ENCODE measurements around the gene SYCE3. TPM values are rescaled to one million over a fixed set of nuclear protein-coding genes. Genes with fewer than 3 reads are reported as not detected.
A peak's percentile ranks its signal among the peaks of the same experiment; 100 is the strongest.

SYCE3 gene
- total RNA-seq, 1 donor from 2014 or later = not detected

- DNase-seq (ENCODE audit: extremely low spot score, unreplicated experiment) = no peak
- peak overlapping the region; percentile 84 for H3K4me3 Mint-ChIP-seq
- TF ChIP-seq CTCF (conservative IDR thresholded peaks at IDR 0.05) = no peak
- peaks cover 14% of the 10 kb centered on the region for H3K4me1 Mint-ChIP-seq (ENCODE audit: unreplicated experiment)
- H3K27ac Mint-ChIP-seq = no peak overlapping the region
- H3K27me3 Mint-ChIP-seq = peaks cover 20% of the 10 kb centered on the region
- no peaks in the 10 kb centered on the region for H3K9me3 Mint-ChIP-seq
- H3K36me3 Mint-ChIP-seq = peaks cover 4% of the 10 kb centered on the region
Measured at GRCh38 chr22:50599816-50600455, 37.2 kb upstream of the SYCE3 start.

- no peak for TF ChIP-seq CTCF (conservative IDR thresholded peaks at IDR 0.05)
Measured at GRCh38 chr22:50597097-50597496, 34.4 kb upstream of the SYCE3 start.

GRCh38 chr22:50595189-50595588 lies 32.5 kb upstream of the SYCE3 start:
- no peak overlapping the region for H3K4me3 Mint-ChIP-seq
- H3K27ac Mint-ChIP-seq = no peak overlapping the region
- H3K36me3 Mint-ChIP-seq = peaks cover 4% of the 10 kb centered on the region
- H3K9me3 Mint-ChIP-seq = no peaks in the 10 kb centered on the region
- no peak for TF ChIP-seq CTCF (conservative IDR thresholded peaks at IDR 0.05)
- DNase-seq (ENCODE audit: extremely low spot score, unreplicated experiment) = no peak
- H3K27me3 Mint-ChIP-seq = peaks cover 4% of the 10 kb centered on the region
- H3K4me1 Mint-ChIP-seq (ENCODE audit: unreplicated experiment) = peaks cover 4% of the 10 kb centered on the region

More at GRCh38 chr22:50597097-50597496, 34.4 kb upstream of the SYCE3 start:
- no peak for DNase-seq (ENCODE audit: extremely low spot score, unreplicated experiment)
- Mint-ChIP-seq H3K27me3 (peaks cover 10% of the 10 kb centered on the region), H3K36me3 (peaks cover 4% of the 10 kb centered on the region), H3K27ac (no peak overlapping the region), H3K9me3 (no peaks in the 10 kb centered on the region), H3K4me1 (ENCODE audit: unreplicated experiment) (peaks cover 10% of the 10 kb centered on the region), H3K4me3 (no peak overlapping the region)

- Mint-ChIP-seq H3K27me3 (no peaks in the 10 kb centered on the region), H3K27ac (no peak overlapping the region), H3K9me3 (no peaks in the 10 kb centered on the region), H3K4me1 (ENCODE audit: unreplicated experiment) (peaks cover 6% of the 10 kb centered on the region), H3K4me3 (no peak overlapping the region), H3K36me3 (no peaks in the 10 kb centered on the region)
- DNase-seq (ENCODE audit: extremely low spot score, unreplicated experiment) = no peak
- no peak for TF ChIP-seq CTCF (conservative IDR thresholded peaks at IDR 0.05)
Measured at GRCh38 chr22:50587407-50587806, 24.7 kb upstream of the SYCE3 start.

GRCh38 chr22:50586416-50586815 lies 23.7 kb upstream of the SYCE3 start:
- Mint-ChIP-seq H3K9me3 (no peaks in the 10 kb centered on the region), H3K36me3 (no peaks in the 10 kb centered on the region), H3K27ac (no peak overlapping the region), H3K4me3 (peak overlapping the region; percentile 25), H3K27me3 (no peaks in the 10 kb centered on the region), H3K4me1 (ENCODE audit: unreplicated experiment) (peaks cover 6% of the 10 kb centered on the region)
- DNase-seq (ENCODE audit: extremely low spot score, unreplicated experiment) = no peak
- TF ChIP-seq CTCF (conservative IDR thresholded peaks at IDR 0.05) = no peak

Data from type B pancreatic cell (in vitro differentiated cells).